Measurements from ENCODE around the gene CHRM5.

GRCh38 chr15:34001536-34001935 lies 33.2 kb downstream of the CHRM5 start:
- TF ChIP-seq POLR2AphosphoS5 (IDR thresholded peaks at IDR 0.05; ENCODE audit: low read depth, low read length) (no peak), SIN3A (IDR thresholded peaks at IDR 0.05; ENCODE audit: borderline replicate concordance, insufficient read depth, low read length) (no peak), REST (IDR thresholded peaks at IDR 0.05; ENCODE audit: insufficient read depth in 1 of 2, low read depth in 2 of 2, low read length in 2 of 2) (no peak)

Data from PFSK-1 (cell line).